ENCODE data around the gene FAM216B. TPM values are rescaled to one million over a fixed set of nuclear protein-coding genes. Genes with fewer than 3 reads are reported as not detected.
A peak's percentile ranks its signal among the peaks of the same experiment; 100 is the strongest.
"Not testable (repeated sequence)": the region's sequence is repeated elsewhere in the genome, so short reads cannot be mapped to it uniquely, and the experiment has no call there.

FAM216B gene
- total RNA-seq, 1 donor from 2014 or later = not detected

- Mint-ChIP-seq H3K27me3 (ENCODE audit: unreplicated experiment) (no peaks in the 10 kb centered on the region), H3K27ac (ENCODE audit: unreplicated experiment) (no peak overlapping the region), H3K36me3 (ENCODE audit: unreplicated experiment) (no peaks in the 10 kb centered on the region), H3K4me3 (ENCODE audit: unreplicated experiment) (no peak overlapping the region), H3K9me3 (ENCODE audit: unreplicated experiment) (no peaks in the 10 kb centered on the region), H3K4me1 (ENCODE audit: unreplicated experiment) (no peaks in the 10 kb centered on the region)
- no peak for TF ChIP-seq CTCF (IDR thresholded peaks at IDR 0.05)
- no peak for DNase-seq (ENCODE audit: extremely low spot score, unreplicated experiment)
These were observed 27.1 kb downstream of the FAM216B start for GRCh38 chr13:42808341-42808940.

DNA sequence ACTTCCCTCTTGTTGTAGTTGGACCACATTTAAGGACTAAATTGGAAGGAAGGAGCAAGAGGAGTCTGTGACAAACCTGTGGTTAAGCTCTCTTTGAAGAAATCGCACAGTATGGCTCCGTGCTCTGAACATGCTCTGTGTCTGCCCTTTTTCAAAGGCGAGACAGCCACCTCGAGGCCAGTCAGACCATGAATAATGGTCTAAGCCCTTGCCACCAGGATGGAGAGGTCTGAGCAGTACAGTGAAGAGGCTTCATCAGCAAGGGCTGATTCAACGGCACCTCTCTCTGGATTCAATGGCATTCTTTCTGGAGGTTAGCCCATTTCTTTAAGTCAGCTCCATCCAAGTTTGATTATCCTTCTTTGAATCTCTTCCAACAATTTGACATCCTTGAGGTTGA lies 30.9 kb downstream of the FAM216B start:
- Mint-ChIP-seq H3K36me3 (ENCODE audit: unreplicated experiment) (no peaks in the 10 kb centered on the region), H3K4me1 (ENCODE audit: unreplicated experiment) (peaks cover 21% of the 10 kb centered on the region), H3K9me3 (ENCODE audit: unreplicated experiment) (no peaks in the 10 kb centered on the region), H3K27me3 (ENCODE audit: unreplicated experiment) (no peaks in the 10 kb centered on the region), H3K4me3 (ENCODE audit: unreplicated experiment) (no peak overlapping the region), H3K27ac (ENCODE audit: unreplicated experiment) (no peak overlapping the region)
- no peak for TF ChIP-seq CTCF (IDR thresholded peaks at IDR 0.05)
- no peak for DNase-seq (ENCODE audit: extremely low spot score, unreplicated experiment)

DNA sequence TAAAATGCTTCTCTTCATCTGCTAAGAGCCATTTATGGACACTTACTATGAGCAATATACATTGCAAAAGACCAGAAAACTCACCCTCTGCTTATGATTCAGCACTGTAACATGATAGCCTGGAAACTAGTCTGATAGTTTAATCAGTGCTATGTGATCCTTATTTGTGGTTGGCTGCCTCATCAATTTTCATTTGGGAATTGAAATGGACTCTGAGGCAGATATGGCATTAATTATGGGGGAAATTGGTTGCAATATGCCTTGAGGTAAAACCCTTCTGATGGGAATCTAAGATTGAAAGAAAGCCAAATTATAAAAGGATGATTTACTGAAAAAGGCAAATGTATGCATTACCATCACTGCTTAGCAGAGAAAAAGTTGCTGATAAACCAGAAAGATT lies 33.5 kb downstream of the FAM216B start:
- no peak for DNase-seq (ENCODE audit: extremely low spot score, unreplicated experiment)
- peak overlapping the region; percentile 11 for H3K27ac Mint-ChIP-seq (ENCODE audit: unreplicated experiment)
- TF ChIP-seq CTCF (IDR thresholded peaks at IDR 0.05) = no peak
- peaks cover 29% of the 10 kb centered on the region for H3K4me1 Mint-ChIP-seq (ENCODE audit: unreplicated experiment)
- H3K27me3 Mint-ChIP-seq (ENCODE audit: unreplicated experiment) = no peaks in the 10 kb centered on the region
- H3K36me3 Mint-ChIP-seq (ENCODE audit: unreplicated experiment) = no peaks in the 10 kb centered on the region
- no peak overlapping the region for H3K4me3 Mint-ChIP-seq (ENCODE audit: unreplicated experiment)
- peaks cover 6% of the 10 kb centered on the region for H3K9me3 Mint-ChIP-seq (ENCODE audit: unreplicated experiment)

- H3K4me3 Mint-ChIP-seq (ENCODE audit: unreplicated experiment) = no peak overlapping the region
These were observed 34.3 kb downstream of the FAM216B start for GRCh38 chr13:42815681-42816080.

GRCh38 chr13:42816538-42816937 lies 35.2 kb downstream of the FAM216B start:
- Mint-ChIP-seq H3K4me3 (ENCODE audit: unreplicated experiment) (no peak overlapping the region), H3K4me1 (ENCODE audit: unreplicated experiment) (peaks cover 37% of the 10 kb centered on the region), H3K27me3 (ENCODE audit: unreplicated experiment) (no peaks in the 10 kb centered on the region), H3K9me3 (ENCODE audit: unreplicated experiment) (peaks cover 6% of the 10 kb centered on the region), H3K27ac (ENCODE audit: unreplicated experiment) (no peak overlapping the region), H3K36me3 (ENCODE audit: unreplicated experiment) (no peaks in the 10 kb centered on the region)
- DNase-seq (ENCODE audit: extremely low spot score, unreplicated experiment) = no peak
- peak; percentile 18 for TF ChIP-seq CTCF (IDR thresholded peaks at IDR 0.05)

More at GRCh38 chr13:42815681-42816080, 34.3 kb downstream of the FAM216B start:
- TF ChIP-seq CTCF (IDR thresholded peaks at IDR 0.05) = no peak
- no peaks in the 10 kb centered on the region for H3K36me3 Mint-ChIP-seq (ENCODE audit: unreplicated experiment)
- H3K27me3 Mint-ChIP-seq (ENCODE audit: unreplicated experiment) = no peaks in the 10 kb centered on the region
- H3K4me1 Mint-ChIP-seq (ENCODE audit: unreplicated experiment) = peaks cover 32% of the 10 kb centered on the region
- no peak for DNase-seq (ENCODE audit: extremely low spot score, unreplicated experiment)
- H3K27ac Mint-ChIP-seq (ENCODE audit: unreplicated experiment) = no peak overlapping the region
- peaks cover 6% of the 10 kb centered on the region for H3K9me3 Mint-ChIP-seq (ENCODE audit: unreplicated experiment)

GRCh38 chr13:42819687-42820086 lies 38.3 kb downstream of the FAM216B start:
- Mint-ChIP-seq H3K27ac (ENCODE audit: unreplicated experiment) (peak overlapping the region; percentile 36), H3K4me1 (ENCODE audit: unreplicated experiment) (peaks cover 30% of the 10 kb centered on the region)
- H3K36me3 Mint-ChIP-seq (ENCODE audit: unreplicated experiment); H3K9me3 Mint-ChIP-seq (ENCODE audit: unreplicated experiment); H3K27me3 Mint-ChIP-seq (ENCODE audit: unreplicated experiment); DNase-seq (ENCODE audit: extremely low spot score, unreplicated experiment); H3K4me3 Mint-ChIP-seq (ENCODE audit: unreplicated experiment): not testable (repeated sequence)

Data from osteocyte (in vitro differentiated cells).